GM12878 (cell line): Measurements from ENCODE around the gene PGAP6. TPM values are rescaled to one million over a fixed set of nuclear protein-coding genes. Genes with fewer than 3 reads are reported as not detected.
A peak's percentile ranks its signal among the peaks of the same experiment; 100 is the strongest.

ENCODE experiments used
- ASH2L ChIP-seq: fragments of 300-600, 200-600 bp; sonication (generic); IDR thresholded peaks from 2 replicates; pipeline ENCODE4 v1.6.1; 2017; ENCODE audit warnings: low read depth, mild to moderate bottlenecking, borderline replicate concordance
- BCL11A ChIP-seq: IDR thresholded peaks from 2 replicates; pipeline ENCODE4 v1.6.1; 2011; ENCODE audit warnings: low read depth, low read length
- BRCA1 ChIP-seq: IDR thresholded peaks from 2 replicates; pipeline ENCODE4 v1.6.1; 2011; ENCODE audit warnings: low read depth, low read length, improper control_type of control experiment
- CBX5 ChIP-seq: sonication (generic); IDR thresholded peaks from 2 replicates; pipeline ENCODE4 v1.6.1; 2016; ENCODE audit warnings: low read depth, moderate library complexity, mild to moderate bottlenecking, inconsistent platforms
- CHD4 ChIP-seq: fragments of 200-600 bp; sonication (generic); IDR thresholded peaks from 2 replicates; pipeline ENCODE4 v1.6.1; 2016; ENCODE audit warnings: mild to moderate bottlenecking
- EP300 ChIP-seq, 2 experiments: fragments of 150-350 bp in 1 of 2; IDR thresholded peaks; 2 replicates each; pipeline ENCODE4 v1.6.1; 2011 to 2012; ENCODE audit warnings: low read depth in 2 of 2, low read length in 2 of 2, borderline replicate concordance in 1 of 2, improper control_type of control experiment in 1 of 2, inconsistent platforms in 1 of 2; ENCODE audit not compliant: control insufficient read depth in 1 of 2
- ESRRA ChIP-seq: IDR thresholded peaks from 2 replicates; pipeline ENCODE4 v1.6.1; 2012; ENCODE audit warnings: mild to moderate bottlenecking, low read length, improper control_type of control experiment
- EZH2 ChIP-seq: IDR thresholded peaks from 2 replicates; pipeline ENCODE4 v1.6.1; 2012; ENCODE audit warnings: low read depth, mild to moderate bottlenecking, control low read depth, inconsistent platforms, low read length, borderline replicate concordance; ENCODE audit not compliant: control insufficient read depth
- FOXM1 ChIP-seq: IDR thresholded peaks from 2 replicates; pipeline ENCODE4 v1.6.1; 2012; ENCODE audit warnings: low read depth, mild to moderate bottlenecking, inconsistent platforms, low read length, moderate library complexity
- GABPA ChIP-seq: IDR thresholded peaks from 2 replicates; pipeline ENCODE4 v1.6.1; 2014; ENCODE audit warnings: antibody characterized with exemption, low read depth, mild to moderate bottlenecking, inconsistent platforms
- KDM1A ChIP-seq: fragments of 200-600 bp; sonication (generic); IDR thresholded peaks from 2 replicates; pipeline ENCODE4 v1.6.1; 2016; ENCODE audit warnings: borderline replicate concordance
- KLF5 ChIP-seq: fragments of 450-650 bp; IDR thresholded peaks from 2 replicates; pipeline ENCODE4 v1.6.1; 2014; ENCODE audit warnings: mild to moderate bottlenecking; ENCODE audit not compliant: partially characterized antibody
- MEF2A ChIP-seq: IDR thresholded peaks from 2 replicates; pipeline ENCODE4 v1.6.1; 2011; ENCODE audit warnings: low read depth, mild to moderate bottlenecking, low read length, moderate library complexity; ENCODE audit not compliant: insufficient read depth
- MYC ChIP-seq: IDR thresholded peaks from 2 replicates; pipeline ENCODE4 v1.6.1; 2011; ENCODE audit warnings: mild to moderate bottlenecking, low read length, moderate library complexity, inconsistent platforms; ENCODE audit not compliant: insufficient read depth, insufficient replicate concordance, insufficient read length, severe bottlenecking
- NBN ChIP-seq: fragments of 450-650 bp; IDR thresholded peaks from 2 replicates; pipeline ENCODE4 v1.6.1; 2016
- NKRF ChIP-seq: fragments of 450-650 bp; conservative IDR thresholded peaks from 2 replicates; pipeline ENCODE4 v1.6.1; 2017; ENCODE audit warnings: mild to moderate bottlenecking, moderate library complexity
- NR2C2 ChIP-seq: IDR thresholded peaks from 2 replicates; pipeline ENCODE4 v1.6.1; 2011; ENCODE audit warnings: borderline replicate concordance, low read depth; ENCODE audit not compliant: control insufficient read depth, insufficient read length
- POU2F2 ChIP-seq: IDR thresholded peaks from 3 replicates; pipeline ENCODE4 v1.6.1; 2011; ENCODE audit warnings: low read depth, mild to moderate bottlenecking, low read length, borderline replicate concordance
- RCOR1 ChIP-seq: conservative IDR thresholded peaks from 2 replicates; pipeline ENCODE4 v1.6.1; 2012; ENCODE audit warnings: low read depth, low read length, improper control_type of control experiment
- SIN3A ChIP-seq: IDR thresholded peaks from 2 replicates; pipeline ENCODE4 v1.6.1; 2012; ENCODE audit warnings: low read depth, low read length, improper control_type of control experiment
- SP1 ChIP-seq: IDR thresholded peaks from one replicate; pipeline ENCODE4 v1.6.1; 2011; ENCODE audit warnings: low read depth, low read length
- SUZ12 ChIP-seq: fragments of 200-600 bp; sonication (generic); IDR thresholded peaks from one replicate; pipeline ENCODE4 v1.6.1; 2018; ENCODE audit warnings: antibody characterized with exemption, mild to moderate bottlenecking; ENCODE audit not compliant: unreplicated experiment
- TAF1 ChIP-seq: IDR thresholded peaks from 2 replicates; pipeline ENCODE4 v1.6.1; 2011; ENCODE audit warnings: mild to moderate bottlenecking, low read depth, low read length, borderline replicate concordance
- TARDBP ChIP-seq: IDR thresholded peaks from 2 replicates; pipeline ENCODE4 v1.6.1; 2016; ENCODE audit warnings: borderline replicate concordance
- TBL1XR1 ChIP-seq: IDR thresholded peaks from 2 replicates; pipeline ENCODE4 v1.6.1; 2012; ENCODE audit warnings: low read depth, low read length, improper control_type of control experiment
- ZNF207 ChIP-seq: fragments of 450-650 bp; IDR thresholded peaks from 2 replicates; pipeline ENCODE4 v1.6.1; 2014; ENCODE audit warnings: antibody characterized with exemption, mild to moderate bottlenecking, borderline replicate concordance
- polyA plus RNA-seq, 11 experiments: library from polyadenylated mRNA; depleted of rRNA in 4 of 11; unstranded in 6 of 11; stranded (reverse) in 5 of 11; fragments of >200 nt; fragmentation: Nextera tagmentation in 4 of 11; fragmentation: Illumina TruSeq in 1 of 11; extraction: Ambion mirVana in 4 of 11; extraction: Trizol in 1 of 11; gene quantifications; 1 replicate in 1 of 11; 2 replicates in 10 of 11; pipeline versions ENCODE4 v1.2.1 to v1.2.3, GENCODE V29; 2011 to 2016; ENCODE audit warnings: inconsistent platforms in 2 of 11, missing spikeins in 2 of 11, low read depth in 1 of 11
- total RNA-seq, 4 experiments: library from RNA; depleted of rRNA in 3 of 4; stranded (reverse); fragments of >200 nt in 3 of 4; fragmentation: Illumina TruSeq in 1 of 4; extraction: Trizol in 1 of 4; gene quantifications; 2 replicates each; pipeline versions ENCODE4 v1.2.1 to v1.2.3, GENCODE V29; 2013 to 2021
- TF ChIP-seq, protein P1 (sequence below): fragments of 450-650 bp; IDR thresholded peaks from 2 replicates; pipeline ENCODE4 v1.6.1; 2017; ENCODE audit warnings: low read depth, mild to moderate bottlenecking, moderate library complexity
- TF ChIP-seq, protein P2 (sequence below): IDR thresholded peaks from 2 replicates; pipeline ENCODE4 v1.6.1; 2012; ENCODE audit warnings: low read depth, low read length, improper control_type of control experiment

PGAP6 gene
- total and polyA plus RNA-seq, 10 of the 15 experiments (the other 5 are each of a cell fraction or from before 2014, with no cell fraction given) = 0.76 to 48.8 (median 18.4) TPM

- TF ChIP-seq RCOR1 = no peak
- no peak for TF ChIP-seq ESRRA
- TF ChIP-seq SIN3A = no peak; the same call in 1 of the 2 replicates
- no peak for TF ChIP-seq MEF2A
- TF ChIP-seq KDM1A = no peak
- peak; percentile 11; the same call in 1 of the 2 replicates for TF ChIP-seq GABPA
- TF ChIP-seq, protein P1, sequence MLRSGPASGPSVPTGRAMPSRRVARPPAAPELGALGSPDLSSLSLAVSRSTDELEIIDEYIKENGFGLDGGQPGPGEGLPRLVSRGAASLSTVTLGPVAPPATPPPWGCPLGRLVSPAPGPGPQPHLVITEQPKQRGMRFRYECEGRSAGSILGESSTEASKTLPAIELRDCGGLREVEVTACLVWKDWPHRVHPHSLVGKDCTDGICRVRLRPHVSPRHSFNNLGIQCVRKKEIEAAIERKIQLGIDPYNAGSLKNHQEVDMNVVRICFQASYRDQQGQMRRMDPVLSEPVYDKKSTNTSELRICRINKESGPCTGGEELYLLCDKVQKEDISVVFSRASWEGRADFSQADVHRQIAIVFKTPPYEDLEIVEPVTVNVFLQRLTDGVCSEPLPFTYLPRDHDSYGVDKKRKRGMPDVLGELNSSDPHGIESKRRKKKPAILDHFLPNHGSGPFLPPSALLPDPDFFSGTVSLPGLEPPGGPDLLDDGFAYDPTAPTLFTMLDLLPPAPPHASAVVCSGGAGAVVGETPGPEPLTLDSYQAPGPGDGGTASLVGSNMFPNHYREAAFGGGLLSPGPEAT = peak; percentile 82
- TF ChIP-seq EZH2 = no peak
- TF ChIP-seq SP1 = no peak
- TF ChIP-seq FOXM1 = no peak
- peak; percentile 32; the same call in 1 of the 2 replicates for TF ChIP-seq TAF1
- TF ChIP-seq ZNF207 = no peak
- TF ChIP-seq TBL1XR1 = no peak
- no peak for TF ChIP-seq KLF5
- no peak for TF ChIP-seq NR2C2
- TF ChIP-seq BRCA1 = no peak
- TF ChIP-seq EP300 (IDR thresholded peaks at IDR 0.05; ENCODE audit: borderline replicate concordance in 1 of 2, control insufficient read depth in 1 of 2, low read depth in 2 of 2, low read length in 2 of 2) = 0 out of 4 replicates have a peak, but pooled peaks of 1 of the 2 experiments have one; percentile 9
- no peak for TF ChIP-seq TARDBP
- no peak for TF ChIP-seq CBX5
- 0 out of 3 replicates have a peak, but pooled peaks have one; percentile 33 for TF ChIP-seq POU2F2
- peak; percentile 42; the same call in 1 of the 2 replicates for TF ChIP-seq NKRF
- no peak for TF ChIP-seq CHD4
- no peak for TF ChIP-seq SUZ12
- TF ChIP-seq, protein P2, sequence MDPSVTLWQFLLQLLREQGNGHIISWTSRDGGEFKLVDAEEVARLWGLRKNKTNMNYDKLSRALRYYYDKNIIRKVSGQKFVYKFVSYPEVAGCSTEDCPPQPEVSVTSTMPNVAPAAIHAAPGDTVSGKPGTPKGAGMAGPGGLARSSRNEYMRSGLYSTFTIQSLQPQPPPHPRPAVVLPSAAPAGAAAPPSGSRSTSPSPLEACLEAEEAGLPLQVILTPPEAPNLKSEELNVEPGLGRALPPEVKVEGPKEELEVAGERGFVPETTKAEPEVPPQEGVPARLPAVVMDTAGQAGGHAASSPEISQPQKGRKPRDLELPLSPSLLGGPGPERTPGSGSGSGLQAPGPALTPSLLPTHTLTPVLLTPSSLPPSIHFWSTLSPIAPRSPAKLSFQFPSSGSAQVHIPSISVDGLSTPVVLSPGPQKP = no peak
- no peak for TF ChIP-seq BCL11A
- no peak for TF ChIP-seq MYC
- no peak for TF ChIP-seq NBN
- TF ChIP-seq ASH2L = no peak
Measured at GRCh38 chr16:383326-384051, 1.7 kb upstream of the PGAP6 start (continued).
